ENCODE results near the gene MB.

The MB gene

DNA sequence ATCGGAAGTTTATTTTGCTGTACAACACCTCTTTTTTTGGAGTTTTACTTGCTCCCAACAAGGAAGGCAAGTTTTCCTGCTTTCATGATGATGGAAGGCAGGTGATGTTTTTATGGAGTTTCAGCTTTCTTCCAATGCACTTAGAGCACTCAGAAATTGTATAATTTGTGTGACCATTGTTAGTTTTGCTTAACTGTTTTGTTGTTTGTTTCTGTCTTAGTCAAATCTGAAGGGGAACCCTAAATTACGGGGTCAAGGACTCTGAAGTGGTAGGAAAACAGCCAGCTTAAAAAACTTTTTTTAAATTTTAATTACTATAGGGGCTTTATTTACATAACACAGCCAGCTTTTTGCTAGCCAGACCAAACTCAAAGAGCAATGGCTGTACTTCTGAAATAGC is 45.8 kb upstream of the MB start:
- Histone ChIP-seq H3K79me2 (ENCODE audit: low read length) (no peaks in the 10 kb centered on the region), H3K36me3 (replicated peaks; ENCODE audit: low read depth, low read length) (no peaks in the 10 kb centered on the region), H3K27ac (ENCODE audit: low read length) (no peak overlapping the region), H3K4me3 (ENCODE audit: low read length) (no peak overlapping the region), H3K9me3 (ENCODE audit: insufficient read depth, low read length) (peaks cover 11% of the 10 kb centered on the region; the same call in 1 of the 2 replicates), H3K9ac (ENCODE audit: low read length) (no peak overlapping the region), H4K20me1 (ENCODE audit: insufficient read depth, low read length) (no peaks in the 10 kb centered on the region), H3K4me1 (ENCODE audit: low read length) (no peaks in the 10 kb centered on the region), H3K4me2 (ENCODE audit: low read length) (no peak overlapping the region), H2AFZ (ENCODE audit: low read depth, low read length) (no peak overlapping the region), H3K27me3 (ENCODE audit: low read depth, low read length) (no peaks in the 10 kb centered on the region)
- TF ChIP-seq, protein P1, sequence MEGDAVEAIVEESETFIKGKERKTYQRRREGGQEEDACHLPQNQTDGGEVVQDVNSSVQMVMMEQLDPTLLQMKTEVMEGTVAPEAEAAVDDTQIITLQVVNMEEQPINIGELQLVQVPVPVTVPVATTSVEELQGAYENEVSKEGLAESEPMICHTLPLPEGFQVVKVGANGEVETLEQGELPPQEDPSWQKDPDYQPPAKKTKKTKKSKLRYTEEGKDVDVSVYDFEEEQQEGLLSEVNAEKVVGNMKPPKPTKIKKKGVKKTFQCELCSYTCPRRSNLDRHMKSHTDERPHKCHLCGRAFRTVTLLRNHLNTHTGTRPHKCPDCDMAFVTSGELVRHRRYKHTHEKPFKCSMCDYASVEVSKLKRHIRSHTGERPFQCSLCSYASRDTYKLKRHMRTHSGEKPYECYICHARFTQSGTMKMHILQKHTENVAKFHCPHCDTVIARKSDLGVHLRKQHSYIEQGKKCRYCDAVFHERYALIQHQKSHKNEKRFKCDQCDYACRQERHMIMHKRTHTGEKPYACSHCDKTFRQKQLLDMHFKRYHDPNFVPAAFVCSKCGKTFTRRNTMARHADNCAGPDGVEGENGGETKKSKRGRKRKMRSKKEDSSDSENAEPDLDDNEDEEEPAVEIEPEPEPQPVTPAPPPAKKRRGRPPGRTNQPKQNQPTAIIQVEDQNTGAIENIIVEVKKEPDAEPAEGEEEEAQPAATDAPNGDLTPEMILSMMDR (IDR thresholded peaks at IDR 0.05; ENCODE audit: low read depth, low read length): no peak
- TF ChIP-seq EZH2phosphoT487 (IDR thresholded peaks at IDR 0.05; ENCODE audit: low read depth): no peak

DNA sequence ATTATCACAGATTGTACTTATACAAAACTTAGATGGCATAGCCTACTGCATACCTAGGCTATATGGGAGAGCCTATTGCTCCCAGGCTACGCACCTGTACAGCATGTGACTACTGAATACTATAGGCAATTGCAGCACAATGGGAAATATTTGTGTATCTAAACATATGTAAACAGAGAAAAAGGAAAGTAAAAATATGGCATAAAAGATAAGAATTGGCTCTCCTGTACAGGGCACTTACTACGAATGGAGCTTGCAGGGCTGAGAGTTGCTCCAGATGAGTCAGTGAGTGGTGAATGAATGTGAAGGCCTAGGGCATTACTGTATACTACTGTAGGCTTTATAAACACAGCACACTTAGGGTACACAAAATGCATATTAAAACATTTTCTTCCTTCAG is 44.3 kb upstream of the MB start:
- H3K9ac ChIP-seq (ENCODE audit: low read length): no peak overlapping the region
- H2AFZ ChIP-seq (ENCODE audit: low read depth, low read length): no peak overlapping the region
- no peak overlapping the region for H3K4me3 ChIP-seq (ENCODE audit: low read length)
- no peaks in the 10 kb centered on the region for H4K20me1 ChIP-seq (ENCODE audit: insufficient read depth, low read length)
- H3K27ac ChIP-seq (ENCODE audit: low read length): no peak overlapping the region
- H3K4me1 ChIP-seq (ENCODE audit: low read length): no peaks in the 10 kb centered on the region
- no peaks in the 10 kb centered on the region for H3K27me3 ChIP-seq (ENCODE audit: low read depth, low read length)
- peaks cover 6% of the 10 kb centered on the region; the same call in 1 of the 2 replicates for H3K9me3 ChIP-seq (ENCODE audit: insufficient read depth, low read length)
- H3K36me3 ChIP-seq (replicated peaks; ENCODE audit: low read depth, low read length): no peaks in the 10 kb centered on the region
- H3K79me2 ChIP-seq (ENCODE audit: low read length): no peaks in the 10 kb centered on the region
- H3K4me2 ChIP-seq (ENCODE audit: low read length): no peak overlapping the region
- TF ChIP-seq EZH2phosphoT487 (IDR thresholded peaks at IDR 0.05; ENCODE audit: low read depth): no peak
- TF ChIP-seq, protein P1 (IDR thresholded peaks at IDR 0.05; ENCODE audit: low read depth, low read length): no peak

- Histone ChIP-seq H3K79me2 (ENCODE audit: low read length) (no peaks in the 10 kb centered on the region), H3K9me3 (ENCODE audit: insufficient read depth, low read length) (peaks cover 5% of the 10 kb centered on the region; the same call in 1 of the 2 replicates), H4K20me1 (ENCODE audit: insufficient read depth, low read length) (no peaks in the 10 kb centered on the region), H3K9ac (ENCODE audit: low read length) (no peak overlapping the region), H3K4me1 (ENCODE audit: low read length) (no peaks in the 10 kb centered on the region), H3K36me3 (replicated peaks; ENCODE audit: low read depth, low read length) (no peaks in the 10 kb centered on the region), H3K27ac (ENCODE audit: low read length) (no peak overlapping the region), H3K4me2 (ENCODE audit: low read length) (no peak overlapping the region), H2AFZ (ENCODE audit: low read depth, low read length) (no peak overlapping the region), H3K27me3 (ENCODE audit: low read depth, low read length) (no peaks in the 10 kb centered on the region), H3K4me3 (ENCODE audit: low read length) (no peak overlapping the region)
- TF ChIP-seq, protein P1 (IDR thresholded peaks at IDR 0.05; ENCODE audit: low read depth, low read length): no peak
- no peak for TF ChIP-seq EZH2phosphoT487 (IDR thresholded peaks at IDR 0.05; ENCODE audit: low read depth)
These were observed 43.4 kb upstream of the MB start for GRCh38 chr22:35660291-35661127.

DNA sequence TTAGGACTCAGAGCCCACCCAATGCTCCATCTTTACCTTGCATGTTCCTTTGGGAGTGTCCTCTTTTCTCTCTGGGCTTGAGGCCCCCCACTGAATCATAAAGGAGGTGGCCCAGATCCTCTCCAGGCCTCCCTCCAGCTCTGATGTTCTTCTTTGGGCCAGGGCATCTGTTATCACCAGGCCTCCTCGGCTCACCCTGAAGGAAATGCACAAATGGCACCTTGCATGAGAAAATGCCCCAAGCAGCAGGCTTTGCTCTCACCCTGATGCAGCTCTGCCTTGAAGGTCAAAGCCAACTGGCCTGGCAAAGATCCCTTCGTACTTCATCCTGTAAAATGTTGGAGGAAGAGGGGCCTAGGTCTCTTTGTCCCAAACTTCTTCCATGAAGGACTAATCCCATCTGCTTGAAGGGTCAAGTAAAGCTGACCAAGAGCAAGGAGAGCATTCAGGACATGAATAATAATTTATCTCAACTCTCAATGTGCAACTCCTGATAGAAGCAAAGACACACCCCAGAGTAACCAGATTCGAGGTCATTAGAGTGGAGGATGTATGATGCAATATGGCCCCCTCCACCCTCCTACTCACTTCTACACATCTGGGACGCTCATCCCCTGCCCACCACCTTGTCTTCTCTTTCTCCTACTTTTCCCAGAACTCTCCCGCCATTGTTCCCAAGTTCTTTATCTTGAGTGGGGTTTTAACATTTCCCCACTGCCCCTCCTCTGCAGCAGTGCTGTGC is 40.6 kb upstream of the MB start:
- no peak overlapping the region for H3K27ac ChIP-seq (ENCODE audit: low read length)
- no peaks in the 10 kb centered on the region for H3K9me3 ChIP-seq (ENCODE audit: insufficient read depth, low read length)
- no peak overlapping the region for H2AFZ ChIP-seq (ENCODE audit: low read depth, low read length)
- H3K4me3 ChIP-seq (ENCODE audit: low read length): no peak overlapping the region
- no peaks in the 10 kb centered on the region for H3K27me3 ChIP-seq (ENCODE audit: low read depth, low read length)
- H3K4me1 ChIP-seq (ENCODE audit: low read length): no peaks in the 10 kb centered on the region
- no peaks in the 10 kb centered on the region for H3K79me2 ChIP-seq (ENCODE audit: low read length)
- no peaks in the 10 kb centered on the region for H3K36me3 ChIP-seq (replicated peaks; ENCODE audit: low read depth, low read length)
- no peaks in the 10 kb centered on the region for H4K20me1 ChIP-seq (ENCODE audit: insufficient read depth, low read length)
- no peak overlapping the region for H3K9ac ChIP-seq (ENCODE audit: low read length)
- no peak overlapping the region for H3K4me2 ChIP-seq (ENCODE audit: low read length)
- TF ChIP-seq EZH2phosphoT487 (IDR thresholded peaks at IDR 0.05; ENCODE audit: low read depth): no peak
- TF ChIP-seq, protein P1 (IDR thresholded peaks at IDR 0.05; ENCODE audit: low read depth, low read length): no peak

All from OCI-LY3 (cell line).